VCaP (cell line): ENCODE measurements around the gene ORM2.

ENCODE experiments used
- H3K27ac ChIP-seq: fragments of 450-650 bp; 2 replicates; pipeline ENCODE4 v1.5.1; 2017
- CTCF ChIP-seq: fragments of 450-650 bp; conservative IDR thresholded peaks from 2 replicates; pipeline ENCODE4 v1.5.1; 2017; ENCODE audit warnings: mild to moderate bottlenecking, moderate library complexity

Gene ORM2

GRCh38 chr9:114284316-114285060, 45.2 kb upstream of the ORM2 start:
- no peak overlapping the region for H3K27ac ChIP-seq
- no peak for TF ChIP-seq CTCF

GRCh38 chr9:114285166-114285867, 44.4 kb upstream of the ORM2 start:
- TF ChIP-seq CTCF = no peak
- H3K27ac ChIP-seq = no peak overlapping the region

DNA sequence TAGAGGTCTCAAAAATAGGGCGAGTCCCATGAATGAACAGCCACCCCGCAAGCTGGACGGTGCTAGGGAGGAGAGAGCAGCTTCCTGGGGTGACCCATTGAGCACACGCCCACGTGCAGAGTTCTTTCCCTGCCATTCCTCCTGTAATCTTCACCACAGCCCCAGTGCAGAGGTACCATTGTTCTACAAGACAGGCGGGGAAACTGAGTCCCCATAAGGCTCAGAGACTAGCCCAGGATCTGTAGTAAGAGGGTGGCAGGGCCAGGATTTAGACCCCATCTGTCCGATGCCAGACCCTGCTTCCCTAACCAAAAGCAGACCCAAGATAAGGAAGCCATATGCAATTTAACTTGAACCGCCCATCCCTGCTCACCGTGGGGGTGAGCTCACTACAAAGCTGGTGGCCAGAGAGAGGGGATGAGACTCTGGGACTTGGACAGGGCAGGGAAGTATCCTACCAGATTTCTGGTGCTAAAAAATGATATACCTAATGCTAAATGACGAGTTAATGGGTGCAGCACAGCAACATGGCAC, 43.5 kb upstream of the ORM2 start:
- TF ChIP-seq CTCF = no peak
- H3K27ac ChIP-seq = no peak overlapping the region

DNA sequence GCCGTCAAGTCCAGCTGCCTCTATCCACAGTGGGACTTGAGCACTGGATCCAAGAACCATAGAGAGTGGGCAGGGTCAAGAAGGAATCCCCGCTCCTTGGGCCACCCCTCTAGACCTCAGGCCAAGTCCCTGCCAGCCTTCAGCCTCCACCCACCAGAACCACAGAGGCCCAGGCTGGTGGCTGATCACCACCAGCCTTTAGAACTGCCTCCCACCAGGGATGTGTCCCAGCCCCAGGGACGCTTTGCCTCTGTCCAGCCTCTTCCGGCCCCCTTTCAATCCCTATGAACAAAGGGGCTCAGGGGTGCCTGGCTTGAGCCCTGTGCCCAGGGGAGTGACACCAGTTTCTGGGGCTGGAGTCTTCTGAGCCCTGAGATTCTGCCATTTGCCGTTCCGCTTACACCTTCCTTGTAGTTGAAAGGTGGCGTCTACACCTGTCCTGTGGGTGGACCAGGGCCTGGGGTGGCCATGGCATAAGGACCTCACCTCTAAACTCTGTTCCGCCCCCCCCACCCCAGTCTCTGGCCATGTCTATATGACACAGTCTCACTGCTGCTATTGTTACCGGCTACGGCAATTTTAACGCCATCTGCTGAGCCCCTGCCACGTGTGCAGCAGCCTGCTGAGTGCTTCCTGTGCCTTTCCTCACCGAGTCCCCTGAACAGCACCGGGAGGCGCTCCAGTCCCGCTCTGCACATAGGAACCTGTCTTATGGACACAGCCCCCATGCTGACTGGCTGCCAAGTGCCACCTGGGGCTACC, 42.5 kb upstream of the ORM2 start:
- H3K27ac ChIP-seq = no peak overlapping the region
- 0 out of 2 replicates have a peak, but pooled peaks have one; percentile 9 for TF ChIP-seq CTCF

DNA sequence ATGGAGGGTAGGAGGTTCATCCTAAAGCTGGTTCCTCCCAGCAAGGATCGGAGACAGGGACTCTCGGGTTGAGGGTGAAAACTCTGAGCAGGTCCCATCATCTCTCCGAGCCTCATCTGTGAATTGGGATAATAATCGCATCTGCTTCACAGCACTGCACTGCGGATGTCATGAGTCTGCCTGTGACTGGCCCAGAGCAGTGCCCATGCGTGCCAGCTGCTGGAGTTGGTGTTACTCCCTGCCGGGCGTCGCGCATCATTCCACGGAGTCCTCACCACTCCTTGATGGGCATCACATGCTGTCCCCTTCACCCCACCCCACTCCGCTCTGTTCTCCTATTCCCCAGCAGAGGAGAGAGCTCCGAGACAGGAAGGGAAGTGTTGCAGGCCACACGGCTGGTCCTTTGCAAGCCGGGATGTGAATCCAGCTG, 41.9 kb upstream of the ORM2 start:
- no peak overlapping the region for H3K27ac ChIP-seq
- TF ChIP-seq CTCF = no peak

DNA sequence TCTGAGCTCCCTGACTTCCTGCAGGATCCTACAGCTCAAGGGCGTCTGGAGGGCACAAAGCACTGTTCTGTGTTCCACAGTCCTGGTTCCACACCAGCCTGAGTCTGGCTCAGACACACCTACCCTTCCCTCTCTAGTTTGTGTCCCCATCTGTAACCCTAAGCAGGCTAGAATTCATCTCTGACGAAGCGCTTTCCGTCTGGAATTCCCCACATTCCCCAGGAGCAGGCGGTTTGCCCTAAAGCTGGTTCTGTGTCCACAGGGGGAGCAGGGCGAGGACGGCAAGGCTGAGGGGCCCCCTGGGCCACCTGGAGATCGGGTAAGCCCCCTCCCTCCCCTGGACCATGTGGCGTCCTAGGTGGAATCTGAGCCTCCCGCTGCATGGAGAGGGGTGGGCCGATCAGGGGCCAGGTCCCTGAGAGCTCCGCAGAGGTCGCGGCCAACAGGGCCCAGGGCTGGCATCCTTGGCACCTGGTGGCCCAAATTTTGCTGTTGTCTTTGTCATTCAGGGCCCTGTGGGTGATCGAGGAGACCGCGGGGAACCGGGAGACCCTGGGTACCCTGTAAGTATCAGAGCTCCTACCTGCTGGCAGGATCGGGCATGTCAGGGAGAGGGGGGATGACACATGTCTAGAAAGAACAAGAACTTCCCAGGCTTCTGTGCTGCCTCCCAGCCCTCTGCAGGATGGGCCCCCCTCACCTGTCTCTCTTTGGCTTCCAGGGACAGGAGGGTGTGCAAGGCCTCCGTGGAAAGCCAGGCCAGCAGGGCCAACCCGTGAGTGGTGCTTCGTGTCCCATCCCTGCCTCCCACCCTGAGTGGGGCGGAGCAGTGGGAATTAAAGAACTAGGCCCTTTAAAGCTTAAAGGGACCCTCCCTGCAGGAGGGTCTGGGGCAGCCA, 41.2 kb upstream of the ORM2 start:
- no peak for TF ChIP-seq CTCF
- H3K27ac ChIP-seq = no peak overlapping the region
